GM12891 (cell line): ENCODE data around the gene MYLIP.

ENCODE experiments used
- DNase-seq: peaks from one replicate; pipeline ENCODE4 v3.0.0; 2011; ENCODE audit warnings: low spot score; ENCODE audit not compliant: insufficient read length
- FAIRE-seq: peaks from 2 replicates; lab custom pipeline; 2011; peaks lifted over from hg19 to GRCh38; lab: Jason Lieb, UNC
- PAX5 ChIP-seq: IDR thresholded peaks from 2 replicates; pipeline ENCODE4 v1.6.1; 2011; ENCODE audit warnings: low read length, moderate library complexity, mild to moderate bottlenecking; ENCODE audit not compliant: insufficient read depth, severe bottlenecking
- POLR2A ChIP-seq: IDR thresholded peaks from 2 replicates; pipeline ENCODE4 v1.6.1; 2011; ENCODE audit warnings: low read depth, low read length, control low read depth
- POLR2AphosphoS5 ChIP-seq: IDR thresholded peaks from 2 replicates; pipeline ENCODE4 v1.6.1; 2011; ENCODE audit warnings: low read depth, low read length, control low read depth
- POU2F2 ChIP-seq: IDR thresholded peaks from 2 replicates; pipeline ENCODE4 v1.6.1; 2011; ENCODE audit warnings: low read depth, mild to moderate bottlenecking, control low read depth, low read length, moderate library complexity
- SPI1 ChIP-seq: IDR thresholded peaks from 2 replicates; pipeline ENCODE4 v1.6.1; 2011; ENCODE audit warnings: low read depth, low read length, control low read depth
- TAF1 ChIP-seq: IDR thresholded peaks from 2 replicates; pipeline ENCODE4 v1.6.1; 2011; ENCODE audit warnings: low read depth, low read length, control low read depth

The MYLIP gene

DNA sequence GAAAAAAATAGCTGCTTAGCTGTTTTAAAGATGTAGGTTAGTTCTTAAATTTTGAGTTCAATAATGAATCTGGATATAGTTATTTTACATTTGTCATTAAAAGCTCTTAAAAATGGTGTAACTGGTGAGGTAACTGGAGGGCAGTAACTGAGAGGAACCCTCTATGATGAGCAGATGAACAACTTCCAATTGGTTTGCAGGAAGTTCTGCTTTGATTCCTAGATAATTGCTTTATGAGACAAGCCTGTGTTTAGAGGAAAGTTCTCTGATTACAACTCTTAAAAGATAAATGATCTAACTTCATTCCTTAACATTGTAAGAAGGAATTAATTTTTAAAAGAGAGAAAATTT, 8.5 kb downstream of the MYLIP start:
- FAIRE-seq (no peak), DNase-seq (no peak)
- no peak for TF ChIP-seq SPI1
- TF ChIP-seq POLR2A, result no peak
- no peak for TF ChIP-seq POLR2AphosphoS5

GRCh38 chr6:16139556-16139955, 10.7 kb downstream of the MYLIP start:
- no peak for TF ChIP-seq PAX5
- no peak for TF ChIP-seq POLR2A
- TF ChIP-seq POLR2AphosphoS5, result no peak
- TF ChIP-seq SPI1, result no peak
- TF ChIP-seq POU2F2, result no peak
- no peak for TF ChIP-seq TAF1
- DNase-seq (no peak), FAIRE-seq (no peak)

DNA sequence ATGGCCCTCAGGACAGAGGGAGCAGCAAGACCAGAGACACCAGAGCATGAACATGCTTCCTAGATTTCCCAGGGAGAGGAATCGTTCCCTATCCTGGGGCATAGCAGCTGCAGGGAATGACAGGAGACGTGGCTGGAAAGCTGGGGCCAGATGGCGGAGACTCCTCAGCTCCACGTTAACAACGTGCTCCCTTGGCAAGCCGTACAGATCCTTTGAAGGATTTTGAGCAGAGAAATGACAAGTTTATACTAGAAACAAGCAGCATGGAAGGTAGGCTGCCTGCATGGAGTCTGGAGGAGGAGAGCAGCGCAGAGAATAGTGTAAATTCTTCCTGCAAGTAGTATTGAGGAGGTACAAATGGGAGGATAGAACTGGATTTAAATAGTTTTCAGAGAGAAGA, 11.7 kb downstream of the MYLIP start:
- FAIRE-seq, result no peak
- no peak for TF ChIP-seq POLR2AphosphoS5
- TF ChIP-seq SPI1, result no peak
- TF ChIP-seq POU2F2, result no peak
- no peak for TF ChIP-seq POLR2A
- no peak for TF ChIP-seq TAF1
- TF ChIP-seq PAX5, result no peak
- no peak for DNase-seq

- no peak for FAIRE-seq
- TF ChIP-seq POLR2AphosphoS5 (no peak), SPI1 (no peak), TAF1 (no peak), PAX5 (no peak), POLR2A (no peak), POU2F2 (no peak)
These were observed 12.6 kb downstream of the MYLIP start for GRCh38 chr6:16141514-16141913.

DNA sequence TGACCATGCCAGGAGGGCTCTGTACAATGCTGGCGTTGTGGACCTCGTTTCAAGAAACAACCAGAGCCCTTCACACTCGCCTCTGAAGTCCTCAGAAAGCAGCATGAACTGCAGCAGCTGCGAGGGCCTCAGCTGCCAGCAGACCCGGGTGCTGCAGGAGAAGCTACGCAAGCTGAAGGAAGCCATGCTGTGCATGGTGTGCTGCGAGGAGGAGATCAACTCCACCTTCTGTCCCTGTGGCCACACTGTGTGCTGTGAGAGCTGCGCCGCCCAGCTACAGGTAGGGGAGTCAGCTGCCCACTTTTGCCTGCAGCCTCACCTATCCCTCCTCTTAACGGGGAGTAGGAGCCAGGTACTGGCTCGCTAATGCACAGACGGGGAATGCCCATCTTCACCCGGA, 16.2 kb downstream of the MYLIP start:
- TF ChIP-seq TAF1 (no peak), PAX5 (no peak), POU2F2 (no peak), POLR2A (no peak), POLR2AphosphoS5 (no peak), SPI1 (no peak)
- DNase-seq (no peak), FAIRE-seq (no peak)

More at GRCh38 chr6:16141514-16141913, 12.6 kb downstream of the MYLIP start:
- no peak for DNase-seq

- DNase-seq (no peak), FAIRE-seq (no peak)
- no peak for TF ChIP-seq PAX5
- no peak for TF ChIP-seq TAF1
- TF ChIP-seq POLR2A, result no peak
- no peak for TF ChIP-seq POLR2AphosphoS5
- no peak for TF ChIP-seq POU2F2
- TF ChIP-seq SPI1, result no peak
These were observed 17.1 kb downstream of the MYLIP start for GRCh38 chr6:16146028-16146427.

GRCh38 chr6:16146527-16146955, 17.7 kb downstream of the MYLIP start:
- DNase-seq (no peak), FAIRE-seq (no peak)
- no peak for TF ChIP-seq POLR2AphosphoS5
- no peak for TF ChIP-seq TAF1
- no peak for TF ChIP-seq POLR2A
- no peak for TF ChIP-seq SPI1

DNA sequence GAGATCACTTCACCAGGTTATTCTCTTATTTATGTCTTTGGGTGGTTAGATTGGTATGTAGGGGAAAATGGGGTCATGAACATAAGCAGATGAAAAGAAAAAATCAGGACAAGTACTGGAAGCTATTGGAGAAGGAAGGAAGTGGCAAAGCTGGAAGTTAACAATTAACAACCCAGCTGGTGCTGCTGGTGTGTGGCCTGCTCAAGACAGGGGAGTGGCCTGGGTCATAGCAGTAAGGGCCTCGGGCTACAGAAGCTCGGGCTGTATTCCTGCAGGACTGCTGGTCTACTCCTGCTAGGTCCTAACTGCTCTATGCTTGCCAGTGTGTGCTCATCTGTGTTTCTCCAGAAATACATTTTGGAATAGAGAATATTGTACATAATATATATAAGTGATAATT, 19.6 kb downstream of the MYLIP start:
- FAIRE-seq, result no peak
- DNase-seq, result no peak
- TF ChIP-seq PAX5, result no peak
- TF ChIP-seq POLR2AphosphoS5, result no peak
- TF ChIP-seq TAF1, result no peak
- no peak for TF ChIP-seq POLR2A

DNA sequence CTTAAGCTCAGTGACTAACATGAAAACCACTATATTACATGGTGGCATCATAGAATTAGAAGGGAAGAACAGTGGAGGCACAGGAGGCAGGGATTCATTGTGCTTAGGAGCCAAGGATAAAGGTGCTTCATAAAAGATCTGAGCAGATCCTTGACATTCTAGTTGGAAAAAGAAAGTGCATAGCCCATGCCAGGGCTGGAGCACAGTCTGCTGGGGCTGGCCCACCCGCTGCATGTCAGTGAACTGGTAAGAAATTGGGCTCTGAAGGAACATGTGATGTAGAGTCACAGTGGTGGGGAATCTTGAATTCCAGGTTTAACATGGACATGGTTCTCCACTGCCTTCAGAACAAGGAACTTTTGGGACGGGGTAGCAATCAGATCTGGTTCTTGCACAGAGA, 20.4 kb downstream of the MYLIP start:
- DNase-seq (no peak), FAIRE-seq (no peak)
- TF ChIP-seq SPI1 (no peak), POU2F2 (no peak), POLR2AphosphoS5 (no peak), TAF1 (no peak), PAX5 (no peak), POLR2A (no peak)

DNA sequence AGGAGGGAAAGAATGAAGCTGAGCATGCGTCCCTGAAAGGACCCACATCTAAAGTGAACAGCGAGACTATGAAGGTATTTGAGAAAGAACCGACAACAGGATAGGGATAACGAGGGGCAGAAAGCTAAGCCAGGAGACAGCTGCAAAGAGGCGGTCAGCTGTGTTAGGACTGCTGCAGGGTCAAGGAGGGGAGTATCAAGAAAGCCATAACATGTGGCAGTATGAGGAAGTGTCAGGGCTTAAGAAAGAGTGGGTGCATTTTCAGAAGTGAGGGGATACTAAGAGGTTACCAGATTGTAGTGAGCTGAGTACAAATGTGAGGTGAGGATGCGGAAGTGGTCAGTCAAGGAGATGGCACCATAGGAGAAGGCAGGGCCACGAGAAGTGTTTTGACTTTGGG, 21.2 kb downstream of the MYLIP start:
- no peak for TF ChIP-seq POU2F2
- 0 out of 2 replicates have a peak, but pooled peaks have one; percentile 15 for TF ChIP-seq POLR2A
- TF ChIP-seq PAX5, result no peak
- TF ChIP-seq POLR2AphosphoS5, result peak; percentile 16; the same call in 1 of the 2 replicates
- no peak for DNase-seq
- FAIRE-seq, result no peak
